Gastroesophageal sphincter (tissue), 4 donors: Measurements from ENCODE around the gene ZBED4. TPM values are rescaled to one million over a fixed set of nuclear protein-coding genes. Genes with fewer than 3 reads are reported as not detected.
A peak's percentile ranks its signal among the peaks of the same experiment; 100 is the strongest.

Experiments
- ATAC-seq: fragments of 150-250 bp; one replicate; pipeline ENCODE4 v1.9.1; 2016; ENCODE audit warnings: mild to moderate bottlenecking, moderate library complexity
- H3K27ac ChIP-seq, 4 donors: fragments of 200-600 bp; sonication (generic) in 3 of 4; 1 replicate in 3 of 4; 2 replicates in 1 of 4; pipeline ENCODE4 v1.5.1; 2016 to 2019
- H3K27me3 ChIP-seq: fragments of 200-600 bp; sonication (generic); one replicate; pipeline ENCODE4 v1.5.1; 2019
- H3K36me3 ChIP-seq, 2 donors: fragments of 200-600 bp; sonication (generic); one replicate each; pipeline ENCODE4 v1.5.1; 2019; ENCODE audit warnings: control low read depth in 1 of 2
- H3K4me1 ChIP-seq, 3 donors: fragments of 200-600 bp; sonication (generic); 1 replicate in 2 of 3; 2 replicates in 1 of 3; pipeline ENCODE4 v1.5.1; 2016 to 2019; ENCODE audit warnings: control low read depth in 2 of 3
- H3K4me3 ChIP-seq, 2 donors: fragments of 200-600 bp; sonication (generic); one replicate each; pipeline ENCODE4 v1.5.1; 2019; ENCODE audit warnings: mild to moderate bottlenecking in 1 of 2, moderate library complexity in 1 of 2
- H3K9me3 ChIP-seq, 3 donors: fragments of 200-600 bp; sonication (generic); one replicate each; pipeline ENCODE4 v1.5.1; 2017 to 2019; ENCODE audit warnings: control low read depth in 2 of 3
- EP300 ChIP-seq: sonication (generic); formaldehyde crosslinking; IDR thresholded peaks from one replicate; pipeline ENCODE4 v1.6.1; 2017; ENCODE audit warnings: antibody characterized with exemption, mild to moderate bottlenecking
- POLR2A ChIP-seq, 2 donors: fragments of 450-650 bp; IDR thresholded peaks; one replicate each; pipeline ENCODE4 v1.6.1; 2017; ENCODE audit warnings: antibody characterized with exemption in 2 of 2, mild to moderate bottlenecking in 2 of 2, moderate library complexity in 1 of 2
- POLR2AphosphoS5 ChIP-seq: sonication (generic); formaldehyde crosslinking; IDR thresholded peaks from one replicate; pipeline ENCODE4 v1.6.1; 2017; ENCODE audit warnings: antibody characterized with exemption
- WGBS, 2 donors: methylation state at CpG; one replicate each; pipeline ENCODE4 v1.1.5; 2018; ENCODE audit warnings: low coverage in 1 of 2; 5-methylcytosine and 5-hydroxymethylcytosine counted together
- total RNA-seq, 4 donors: library from RNA; depleted of rRNA; stranded (reverse); fragments of >200 nt; gene quantifications; one replicate each; pipeline ENCODE4 v1.1.0, GENCODE V29; 2016
- TF ChIP-seq, protein P1 (sequence below), 4 experiments: fragments of 200-600 bp in 2 of 4; fragments of 450-650 bp in 2 of 4; sonication (generic) in 1 of 4; IDR thresholded peaks; one replicate each; pipeline ENCODE4 v1.5.1; 2017 to 2019; ENCODE audit warnings: antibody characterized with exemption in 4 of 4, mild to moderate bottlenecking in 2 of 4, moderate library complexity in 2 of 4

Gene ZBED4, protein sequence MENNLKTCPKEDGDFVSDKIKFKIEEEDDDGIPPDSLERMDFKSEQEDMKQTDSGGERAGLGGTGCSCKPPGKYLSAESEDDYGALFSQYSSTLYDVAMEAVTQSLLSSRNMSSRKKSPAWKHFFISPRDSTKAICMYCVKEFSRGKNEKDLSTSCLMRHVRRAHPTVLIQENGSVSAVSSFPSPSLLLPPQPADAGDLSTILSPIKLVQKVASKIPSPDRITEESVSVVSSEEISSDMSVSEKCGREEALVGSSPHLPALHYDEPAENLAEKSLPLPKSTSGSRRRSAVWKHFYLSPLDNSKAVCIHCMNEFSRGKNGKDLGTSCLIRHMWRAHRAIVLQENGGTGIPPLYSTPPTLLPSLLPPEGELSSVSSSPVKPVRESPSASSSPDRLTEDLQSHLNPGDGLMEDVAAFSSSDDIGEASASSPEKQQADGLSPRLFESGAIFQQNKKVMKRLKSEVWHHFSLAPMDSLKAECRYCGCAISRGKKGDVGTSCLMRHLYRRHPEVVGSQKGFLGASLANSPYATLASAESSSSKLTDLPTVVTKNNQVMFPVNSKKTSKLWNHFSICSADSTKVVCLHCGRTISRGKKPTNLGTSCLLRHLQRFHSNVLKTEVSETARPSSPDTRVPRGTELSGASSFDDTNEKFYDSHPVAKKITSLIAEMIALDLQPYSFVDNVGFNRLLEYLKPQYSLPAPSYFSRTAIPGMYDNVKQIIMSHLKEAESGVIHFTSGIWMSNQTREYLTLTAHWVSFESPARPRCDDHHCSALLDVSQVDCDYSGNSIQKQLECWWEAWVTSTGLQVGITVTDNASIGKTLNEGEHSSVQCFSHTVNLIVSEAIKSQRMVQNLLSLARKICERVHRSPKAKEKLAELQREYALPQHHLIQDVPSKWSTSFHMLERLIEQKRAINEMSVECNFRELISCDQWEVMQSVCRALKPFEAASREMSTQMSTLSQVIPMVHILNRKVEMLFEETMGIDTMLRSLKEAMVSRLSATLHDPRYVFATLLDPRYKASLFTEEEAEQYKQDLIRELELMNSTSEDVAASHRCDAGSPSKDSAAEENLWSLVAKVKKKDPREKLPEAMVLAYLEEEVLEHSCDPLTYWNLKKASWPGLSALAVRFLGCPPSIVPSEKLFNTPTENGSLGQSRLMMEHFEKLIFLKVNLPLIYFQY
- total RNA-seq, result 10 to 100 TPM in 1 of 4 donors, 1 to 10 TPM in 3; 6.9 to 12.3 (median 7.1) TPM

DNA sequence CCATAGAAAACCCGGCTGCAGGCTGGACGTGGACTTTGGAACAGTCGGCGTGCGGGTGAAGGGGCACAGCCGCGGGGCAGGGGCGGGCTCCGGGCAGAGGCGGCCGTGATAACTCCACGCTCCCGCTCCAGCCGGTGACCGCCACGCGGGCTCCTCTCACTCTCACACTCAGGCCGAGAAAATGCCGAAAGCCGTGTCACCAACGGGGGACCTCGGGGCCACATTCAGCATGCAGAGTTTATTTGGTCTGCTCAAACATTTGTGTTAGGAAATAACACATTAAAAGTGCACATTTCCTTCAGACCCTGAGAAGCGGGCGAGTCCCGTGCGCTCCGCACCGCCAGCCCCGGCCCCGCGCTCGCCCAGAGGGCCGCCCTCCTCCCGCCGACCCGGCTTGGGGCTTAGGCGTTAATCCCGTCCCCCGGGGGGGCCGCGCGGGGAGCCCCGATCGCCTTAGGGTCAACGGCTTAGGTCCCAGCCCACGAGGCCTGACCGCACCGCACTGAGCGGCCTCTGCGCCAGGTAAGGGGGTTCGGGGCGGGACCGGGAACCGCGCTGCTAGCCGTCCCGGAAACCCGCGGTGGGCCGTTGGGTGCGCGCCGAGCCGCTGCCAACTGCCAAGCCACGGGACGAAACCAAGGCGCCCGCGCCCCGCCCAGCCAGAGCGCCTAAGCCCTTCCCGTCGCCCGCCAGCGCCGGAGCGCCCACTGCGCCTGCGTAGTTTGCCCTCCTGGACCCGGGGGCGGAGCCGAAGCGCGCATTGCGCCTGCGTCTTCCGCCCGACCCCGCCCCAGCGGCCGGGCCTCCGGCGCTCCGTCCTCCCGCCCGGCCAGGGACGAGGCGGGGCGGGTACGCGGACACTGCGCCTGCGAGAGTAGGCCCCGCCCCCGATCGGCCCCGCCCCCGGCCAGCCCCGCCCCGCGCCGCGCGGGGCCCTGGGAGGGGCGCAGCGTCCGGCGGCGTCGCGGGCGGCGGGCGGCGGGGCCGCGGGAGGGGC, at the start of gene ZBED4:
TSS of gene ZBED4 (plus strand) at position 947 of the 997 bp plus-strand sequence. CDS start 29,819 bp downstream, outside the sequence.
- Histone ChIP-seq H3K4me1 (peaks cover 0 to 54% (median 37%) of the 10 kb centered on the region in 3 donors), H3K4me3 (peak within 1 kb of the TSS; percentile 82 to 86), H3K36me3 (no peaks in the 10 kb centered on the region), H3K27ac (peak within 1 kb of the TSS; percentile 83 to 98 (median 92)), H3K9me3 (no peaks in the 10 kb centered on the region), H3K27me3 (peaks cover 27% of the 10 kb centered on the region)
- ATAC-seq, result peak; percentile 95
- TF ChIP-seq EP300 (no peak), POLR2A (IDR thresholded peaks at IDR 0.05) (peak; percentile 53 to 65), POLR2AphosphoS5 (peak; percentile 78)
- TF ChIP-seq, protein P1, sequence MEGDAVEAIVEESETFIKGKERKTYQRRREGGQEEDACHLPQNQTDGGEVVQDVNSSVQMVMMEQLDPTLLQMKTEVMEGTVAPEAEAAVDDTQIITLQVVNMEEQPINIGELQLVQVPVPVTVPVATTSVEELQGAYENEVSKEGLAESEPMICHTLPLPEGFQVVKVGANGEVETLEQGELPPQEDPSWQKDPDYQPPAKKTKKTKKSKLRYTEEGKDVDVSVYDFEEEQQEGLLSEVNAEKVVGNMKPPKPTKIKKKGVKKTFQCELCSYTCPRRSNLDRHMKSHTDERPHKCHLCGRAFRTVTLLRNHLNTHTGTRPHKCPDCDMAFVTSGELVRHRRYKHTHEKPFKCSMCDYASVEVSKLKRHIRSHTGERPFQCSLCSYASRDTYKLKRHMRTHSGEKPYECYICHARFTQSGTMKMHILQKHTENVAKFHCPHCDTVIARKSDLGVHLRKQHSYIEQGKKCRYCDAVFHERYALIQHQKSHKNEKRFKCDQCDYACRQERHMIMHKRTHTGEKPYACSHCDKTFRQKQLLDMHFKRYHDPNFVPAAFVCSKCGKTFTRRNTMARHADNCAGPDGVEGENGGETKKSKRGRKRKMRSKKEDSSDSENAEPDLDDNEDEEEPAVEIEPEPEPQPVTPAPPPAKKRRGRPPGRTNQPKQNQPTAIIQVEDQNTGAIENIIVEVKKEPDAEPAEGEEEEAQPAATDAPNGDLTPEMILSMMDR (IDR thresholded peaks at IDR 0.05), result no peak
- no CpG with 5 or more reads among the region's 127 CpGs for WGBS, 2 donors

- WGBS, 2 donors, result 93 to 94% methylated on average over 5 to 8 of the region's 8 CpGs
- no peak overlapping the region for H3K27ac ChIP-seq
- peaks cover 0 to 73% (median 0%) of the 10 kb centered on the region in 3 donors for H3K4me1 ChIP-seq
- ATAC-seq, result no peak
- no peaks in the 10 kb centered on the region for H3K9me3 ChIP-seq
- H3K27me3 ChIP-seq, result no peaks in the 10 kb centered on the region
- H3K4me3 ChIP-seq, result no peak overlapping the region
- TF ChIP-seq POLR2AphosphoS5 (no peak), EP300 (no peak), POLR2A (IDR thresholded peaks at IDR 0.05) (no peak)
- TF ChIP-seq, protein P1 (IDR thresholded peaks at IDR 0.05), result no peak
- H3K36me3 ChIP-seq, result peaks cover 0 to 30% of the 10 kb centered on the region in 2 donors
Measured at GRCh38 chr22:49807129-49807528, 46.5 kb upstream of the ZBED4 start.

DNA sequence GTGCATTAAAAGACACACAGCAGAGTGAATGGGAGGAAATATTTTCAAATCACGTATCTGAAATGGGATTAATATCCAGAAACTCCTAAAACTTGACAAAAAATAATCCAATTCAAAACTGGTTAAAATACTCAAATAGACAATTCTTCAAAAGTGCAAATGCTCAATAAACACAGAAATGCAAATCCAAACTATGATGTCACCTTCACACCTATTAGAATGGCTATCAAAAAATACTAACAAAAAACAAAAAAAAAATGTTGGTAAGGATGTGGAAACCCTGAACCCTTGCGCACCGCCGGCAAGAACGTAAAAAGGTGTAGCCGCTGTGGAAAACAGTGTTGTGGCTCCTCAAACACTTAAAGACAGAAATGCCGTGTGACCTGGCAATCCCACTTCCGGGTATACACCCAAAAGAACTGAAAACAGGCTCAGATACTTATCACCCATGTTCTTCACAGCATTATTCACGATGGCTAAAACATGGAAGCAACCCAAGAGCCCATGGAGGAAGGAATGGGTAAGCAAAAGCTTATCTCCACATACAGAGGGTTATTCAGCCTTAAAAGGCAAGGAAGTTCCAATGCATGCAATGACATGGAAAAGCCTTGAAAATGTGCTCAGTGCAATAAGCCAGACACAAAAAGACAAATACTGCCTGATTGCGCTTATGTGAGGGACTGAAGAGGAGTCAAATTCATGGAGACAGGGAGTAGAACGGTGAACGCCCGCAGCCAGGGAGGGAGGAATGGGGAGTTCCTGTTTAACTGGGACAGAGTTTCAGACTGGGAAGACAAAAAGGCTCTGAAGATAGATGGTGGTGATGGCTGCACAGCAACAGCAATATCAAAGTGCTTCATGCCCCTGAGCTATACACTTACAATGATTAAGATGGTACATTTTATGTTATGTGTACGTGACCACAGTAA, 45.6 kb upstream of the ZBED4 start:
- Histone ChIP-seq H3K36me3 (peaks cover 0 to 24% of the 10 kb centered on the region in 2 donors), H3K9me3 (no peaks in the 10 kb centered on the region), H3K27me3 (no peaks in the 10 kb centered on the region), H3K4me3 (no peak overlapping the region), H3K27ac (no peak overlapping the region), H3K4me1 (peaks cover 0 to 82% (median 0%) of the 10 kb centered on the region in 3 donors)
- TF ChIP-seq EP300, result no peak
- TF ChIP-seq, protein P1 (IDR thresholded peaks at IDR 0.05), result no peak
- TF ChIP-seq POLR2AphosphoS5, result no peak
- no peak for TF ChIP-seq POLR2A (IDR thresholded peaks at IDR 0.05)
- 62 to 88% methylated on average over 6 to 14 of the region's 14 CpGs for WGBS, 2 donors
- ATAC-seq, result no peak
